Cardiac muscle cell (in vitro differentiated cells and primary cell): ENCODE measurements around the gene CD74. TPM values are rescaled to one million over a fixed set of nuclear protein-coding genes. Genes with fewer than 3 reads are reported as not detected.
A peak's percentile ranks its signal among the peaks of the same experiment; 100 is the strongest.
"Not testable (repeated sequence)": the region's sequence is repeated elsewhere in the genome, so short reads cannot be mapped to it uniquely, and the experiment has no call there.

Experiments used
- DNase-seq, 2 donors: peaks; one replicate each; pipeline versions ENCODE4 v3.0.0 to v3.0.0-alpha.2; 2010 to 2017; ENCODE audit warnings: low read depth in 1 of 2, low spot score in 1 of 2
- H3K27ac ChIP-seq: fragments of 200-600 bp; sonication (generic); 2 replicates; pipeline ENCODE4 v1.5.1; 2016
- H3K27me3 ChIP-seq: fragments of 200-600 bp; sonication (generic); 2 replicates; pipeline ENCODE4 v1.6.0; 2016; ENCODE audit warnings: control low read depth
- H3K36me3 ChIP-seq: fragments of 200-600 bp; sonication (generic); 2 replicates; pipeline ENCODE4 v1.5.1; 2016; ENCODE audit warnings: control low read depth
- H3K4me1 ChIP-seq: fragments of 200-600 bp; sonication (generic); 2 replicates; pipeline ENCODE4 v1.8.1; 2017; ENCODE audit warnings: low read depth, mild to moderate bottlenecking, mixed run types
- H3K4me3 ChIP-seq: fragments of 200-600 bp; sonication (generic); 2 replicates; pipeline ENCODE4 v1.5.1; 2016; ENCODE audit warnings: mild to moderate bottlenecking
- H3K9me3 ChIP-seq: fragments of 200-600 bp; sonication (generic); 2 replicates; pipeline ENCODE4 v1.5.1; 2017; ENCODE audit warnings: low read depth, mild to moderate bottlenecking, control low read depth
- polyA plus RNA-seq: library from polyadenylated mRNA; unstranded; fragments of >200 nt; fragmentation: Nextera tagmentation; extraction: Ambion mirVana; gene quantifications from 2 replicates; pipeline ENCODE4 v1.2.1, GENCODE V29; 2016
- total RNA-seq: library from RNA; depleted of rRNA; stranded (reverse); fragments of >200 nt; gene quantifications from 2 replicates; pipeline ENCODE4 v1.2.3, GENCODE V29; 2016
- TF ChIP-seq, protein P1 (sequence below): IDR thresholded peaks from 2 replicates; pipeline ENCODE4 v1.5.1; 2012; ENCODE audit warnings: low read depth, mild to moderate bottlenecking, low read length

CD74 gene
- total and polyA plus RNA-seq, 2 experiments from 2014 or later, result 11.7 to 16.3 TPM

DNA sequence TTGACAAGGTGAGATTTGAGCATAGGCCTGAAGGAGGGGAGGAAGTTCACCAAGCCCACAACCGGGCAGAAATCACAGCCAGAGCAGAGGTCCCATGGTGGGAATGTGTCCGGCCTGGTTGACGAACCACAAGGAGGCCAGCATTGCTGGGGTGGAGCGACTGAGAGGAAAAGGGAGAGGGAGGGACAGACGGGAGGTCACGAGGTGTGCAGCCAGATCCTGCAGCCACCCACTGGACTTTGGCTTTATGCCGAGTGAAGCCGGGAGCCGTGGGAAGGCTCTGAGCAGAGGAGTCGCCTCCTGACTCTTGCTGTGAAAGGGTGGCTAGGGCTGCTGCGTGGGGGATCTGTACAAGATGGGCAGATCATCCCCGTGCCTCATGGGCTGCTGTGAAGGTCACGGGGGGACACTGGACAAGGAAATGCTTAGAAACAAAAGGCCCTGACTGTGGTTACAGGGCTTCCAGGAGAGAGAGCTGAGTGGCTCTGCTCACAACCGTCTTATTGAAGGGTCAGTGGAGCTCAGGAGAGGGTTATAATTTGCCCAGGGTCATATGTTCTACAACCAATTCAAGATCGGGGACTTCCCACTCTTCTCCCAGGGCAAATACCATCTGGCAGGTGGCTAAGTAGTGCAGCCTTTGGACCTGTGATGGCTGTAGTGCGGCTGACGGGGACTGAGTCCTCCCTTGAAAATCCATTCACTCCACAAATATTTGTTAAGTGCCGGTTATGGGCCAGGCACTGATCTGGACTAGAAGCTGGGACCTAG lies 15.6 kb upstream of the CD74 start:
- DNase-seq, result peak in 1 of 2 donors; percentile 81
- H3K4me1 ChIP-seq, result no peaks in the 10 kb centered on the region
- H3K27me3 ChIP-seq, result no peaks in the 10 kb centered on the region
- H3K9me3 ChIP-seq, result no peaks in the 10 kb centered on the region
- H3K27ac ChIP-seq, result peak overlapping the region; percentile 9
- TF ChIP-seq, protein P1, sequence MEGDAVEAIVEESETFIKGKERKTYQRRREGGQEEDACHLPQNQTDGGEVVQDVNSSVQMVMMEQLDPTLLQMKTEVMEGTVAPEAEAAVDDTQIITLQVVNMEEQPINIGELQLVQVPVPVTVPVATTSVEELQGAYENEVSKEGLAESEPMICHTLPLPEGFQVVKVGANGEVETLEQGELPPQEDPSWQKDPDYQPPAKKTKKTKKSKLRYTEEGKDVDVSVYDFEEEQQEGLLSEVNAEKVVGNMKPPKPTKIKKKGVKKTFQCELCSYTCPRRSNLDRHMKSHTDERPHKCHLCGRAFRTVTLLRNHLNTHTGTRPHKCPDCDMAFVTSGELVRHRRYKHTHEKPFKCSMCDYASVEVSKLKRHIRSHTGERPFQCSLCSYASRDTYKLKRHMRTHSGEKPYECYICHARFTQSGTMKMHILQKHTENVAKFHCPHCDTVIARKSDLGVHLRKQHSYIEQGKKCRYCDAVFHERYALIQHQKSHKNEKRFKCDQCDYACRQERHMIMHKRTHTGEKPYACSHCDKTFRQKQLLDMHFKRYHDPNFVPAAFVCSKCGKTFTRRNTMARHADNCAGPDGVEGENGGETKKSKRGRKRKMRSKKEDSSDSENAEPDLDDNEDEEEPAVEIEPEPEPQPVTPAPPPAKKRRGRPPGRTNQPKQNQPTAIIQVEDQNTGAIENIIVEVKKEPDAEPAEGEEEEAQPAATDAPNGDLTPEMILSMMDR, result no peak
- no peak overlapping the region for H3K4me3 ChIP-seq
- no peaks in the 10 kb centered on the region for H3K36me3 ChIP-seq

DNA sequence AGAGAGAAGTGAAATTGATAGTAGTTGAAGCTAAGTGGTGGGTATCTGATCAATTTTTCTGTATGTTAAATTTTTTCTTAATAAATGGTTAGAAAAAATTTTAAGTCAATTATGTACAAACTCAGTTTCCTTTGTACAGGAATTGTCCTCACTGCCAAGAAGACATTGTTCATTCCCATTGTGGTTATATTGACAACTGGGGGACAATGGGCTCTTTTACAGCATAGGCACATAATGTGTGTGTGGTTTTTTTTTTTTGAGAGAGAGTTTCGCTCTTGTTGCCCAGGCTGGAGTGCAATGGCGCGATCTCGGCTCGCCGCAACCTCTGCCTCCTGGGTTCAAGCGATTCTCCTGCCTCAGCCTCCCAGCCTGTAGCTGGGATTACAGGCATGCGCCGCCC lies 13.5 kb upstream of the CD74 start:
- not testable (repeated sequence) for H3K4me3 ChIP-seq, DNase-seq, H3K4me1 ChIP-seq, H3K27me3 ChIP-seq, H3K27ac ChIP-seq, H3K36me3 ChIP-seq, H3K9me3 ChIP-seq

DNA sequence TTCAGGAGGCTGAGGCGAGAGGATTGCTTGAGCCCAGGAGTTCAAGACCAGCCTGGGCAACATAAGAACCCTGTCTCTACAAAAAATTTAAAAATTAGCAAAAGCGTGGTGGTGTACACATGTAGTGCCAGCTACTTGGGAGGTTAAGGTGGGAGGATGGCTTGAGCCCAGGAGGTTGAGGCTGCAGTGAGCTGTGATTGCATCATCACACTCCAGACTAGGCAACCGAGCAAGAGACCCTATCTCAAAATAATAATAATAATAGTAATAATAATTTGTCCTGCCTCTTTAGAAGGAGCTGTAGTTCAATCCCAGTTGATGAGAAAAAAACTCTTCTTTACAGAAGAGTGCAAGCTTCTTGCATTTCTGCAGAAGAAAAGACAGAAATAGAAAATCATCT lies 10.0 kb upstream of the CD74 start:
- TF ChIP-seq, protein P1, result no peak
- no peak for DNase-seq
- H3K36me3 ChIP-seq, result no peaks in the 10 kb centered on the region
- no peak overlapping the region for H3K27ac ChIP-seq
- H3K9me3 ChIP-seq, result no peaks in the 10 kb centered on the region
- no peaks in the 10 kb centered on the region for H3K4me1 ChIP-seq
- no peak overlapping the region for H3K4me3 ChIP-seq
- no peaks in the 10 kb centered on the region for H3K27me3 ChIP-seq

DNA sequence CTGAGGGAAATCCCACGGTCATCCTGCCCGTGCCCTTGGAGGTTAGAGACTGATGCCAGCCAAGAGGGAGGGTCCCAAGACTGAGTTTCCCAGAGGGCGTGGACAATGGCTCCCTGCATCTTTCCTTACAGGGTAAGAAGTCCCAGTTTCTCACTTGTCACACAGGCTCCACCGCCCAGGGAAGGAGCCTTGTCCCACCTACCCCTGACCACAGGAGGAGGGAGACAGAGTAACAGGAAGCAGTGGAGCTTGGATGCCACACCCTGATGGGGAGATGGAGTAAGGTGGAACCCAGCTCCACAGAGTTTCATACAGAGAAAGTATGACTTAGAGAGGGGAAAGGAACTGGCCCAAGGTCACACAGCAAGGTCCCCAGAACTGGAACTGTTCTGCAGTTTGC lies 9.4 kb upstream of the CD74 start:
- no peak overlapping the region for H3K4me3 ChIP-seq
- H3K9me3 ChIP-seq, result no peaks in the 10 kb centered on the region
- no peaks in the 10 kb centered on the region for H3K4me1 ChIP-seq
- no peaks in the 10 kb centered on the region for H3K36me3 ChIP-seq
- TF ChIP-seq, protein P1, result no peak
- H3K27me3 ChIP-seq, result no peaks in the 10 kb centered on the region
- DNase-seq, result no peak
- no peak overlapping the region for H3K27ac ChIP-seq

DNA sequence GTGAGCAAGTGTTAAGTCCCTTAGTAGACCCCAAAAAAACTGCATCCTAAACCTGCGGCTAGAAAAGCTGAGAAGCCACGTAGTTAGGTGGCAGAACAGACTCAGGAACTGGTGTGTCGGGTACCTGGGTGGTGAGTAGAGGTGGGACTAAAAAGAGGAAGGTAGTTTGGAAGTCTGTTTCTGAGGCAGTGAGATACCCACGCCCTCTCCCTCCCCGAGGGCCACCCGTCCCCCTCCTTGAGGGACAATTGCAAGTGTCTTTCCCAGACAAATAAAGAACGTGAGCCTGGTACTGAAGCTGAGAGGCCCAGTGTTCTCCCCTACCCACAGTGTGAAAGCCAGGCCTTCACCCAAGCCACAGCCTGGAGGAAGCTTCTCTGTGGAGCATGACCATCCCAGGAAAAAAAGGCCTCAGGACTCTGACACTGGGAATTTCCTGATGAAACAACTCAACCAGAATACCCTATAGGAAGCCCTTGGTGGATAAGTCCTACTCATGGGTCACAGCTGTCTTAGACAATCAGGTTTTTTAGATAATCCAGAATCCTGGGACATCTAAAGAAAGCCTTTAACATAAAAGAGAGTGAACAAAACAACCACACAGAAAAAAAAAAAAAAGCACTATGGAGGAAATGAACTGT lies 7.0 kb upstream of the CD74 start:
- H3K4me1 ChIP-seq, result no peaks in the 10 kb centered on the region
- no peak overlapping the region for H3K27ac ChIP-seq
- DNase-seq, result no peak
- no peaks in the 10 kb centered on the region for H3K27me3 ChIP-seq
- H3K9me3 ChIP-seq, result no peaks in the 10 kb centered on the region
- TF ChIP-seq, protein P1, result no peak
- H3K4me3 ChIP-seq, result no peak overlapping the region
- H3K36me3 ChIP-seq, result no peaks in the 10 kb centered on the region

DNA sequence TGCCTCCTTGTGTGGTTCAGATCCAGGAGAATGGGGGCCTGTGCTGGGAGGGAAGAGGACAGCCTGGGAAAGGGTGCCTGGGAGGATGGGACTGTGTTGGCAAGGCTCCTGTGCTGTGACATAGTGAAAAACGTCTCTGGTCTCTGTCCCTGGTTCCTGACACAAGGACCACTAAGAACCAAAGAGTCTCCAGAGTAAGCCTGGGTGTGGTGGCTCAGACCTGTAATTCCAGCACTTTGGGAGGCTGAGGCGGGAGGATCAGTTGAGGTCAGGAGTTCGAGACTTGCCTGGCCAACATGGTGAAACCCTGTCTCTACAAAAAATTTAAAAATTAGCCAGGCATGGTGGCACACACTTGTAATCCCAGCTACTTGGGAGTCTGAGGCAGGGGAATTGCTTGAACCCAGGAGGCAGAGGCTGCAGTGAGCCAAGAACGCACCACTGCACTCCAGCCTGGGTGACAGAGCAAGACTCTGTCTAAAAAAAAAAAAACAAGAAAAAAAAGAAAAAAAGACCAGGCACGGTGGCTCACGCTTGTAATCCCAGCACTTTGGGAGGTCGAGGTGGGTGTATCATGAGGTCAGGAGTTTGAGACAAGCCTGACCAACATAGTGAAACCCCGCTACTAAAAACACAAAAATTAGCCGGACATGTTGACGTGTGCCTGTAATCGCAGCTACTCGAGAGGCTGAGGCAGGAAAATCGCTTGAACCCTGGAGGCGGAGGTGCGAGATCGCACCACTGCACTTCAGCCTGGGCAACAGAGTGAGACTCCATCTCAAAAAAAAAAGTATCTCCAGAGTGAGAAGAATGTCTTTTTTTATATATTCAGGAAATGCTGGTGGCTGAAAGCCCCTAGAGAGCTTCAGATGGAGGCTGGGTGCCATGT lies 1.4 kb upstream of the CD74 start:
- not testable (repeated sequence) for DNase-seq, H3K36me3 ChIP-seq, H3K27me3 ChIP-seq, H3K27ac ChIP-seq, H3K9me3 ChIP-seq, H3K4me3 ChIP-seq
- H3K4me1 ChIP-seq, result peaks cover 12% of the 10 kb centered on the region
